Sigmoid colon (tissue), 4 donors: Measurements from ENCODE around the gene SLC35E4.

Source experiments
- EP300 ChIP-seq, 4 donors: sonication (generic); formaldehyde crosslinking; IDR thresholded peaks; one replicate each; pipeline ENCODE4 v1.6.1; 2017; ENCODE audit warnings: antibody characterized with exemption in 4 of 4
- TF ChIP-seq, protein P1 (sequence below), 4 experiments: fragments of 450-650 bp in 3 of 4; fragments of 200-600 bp in 1 of 4; IDR thresholded peaks; one replicate each; pipeline ENCODE4 v1.5.1; 2016 to 2019; ENCODE audit warnings: antibody characterized with exemption in 4 of 4, mild to moderate bottlenecking in 3 of 4, moderate library complexity in 2 of 4

DNA sequence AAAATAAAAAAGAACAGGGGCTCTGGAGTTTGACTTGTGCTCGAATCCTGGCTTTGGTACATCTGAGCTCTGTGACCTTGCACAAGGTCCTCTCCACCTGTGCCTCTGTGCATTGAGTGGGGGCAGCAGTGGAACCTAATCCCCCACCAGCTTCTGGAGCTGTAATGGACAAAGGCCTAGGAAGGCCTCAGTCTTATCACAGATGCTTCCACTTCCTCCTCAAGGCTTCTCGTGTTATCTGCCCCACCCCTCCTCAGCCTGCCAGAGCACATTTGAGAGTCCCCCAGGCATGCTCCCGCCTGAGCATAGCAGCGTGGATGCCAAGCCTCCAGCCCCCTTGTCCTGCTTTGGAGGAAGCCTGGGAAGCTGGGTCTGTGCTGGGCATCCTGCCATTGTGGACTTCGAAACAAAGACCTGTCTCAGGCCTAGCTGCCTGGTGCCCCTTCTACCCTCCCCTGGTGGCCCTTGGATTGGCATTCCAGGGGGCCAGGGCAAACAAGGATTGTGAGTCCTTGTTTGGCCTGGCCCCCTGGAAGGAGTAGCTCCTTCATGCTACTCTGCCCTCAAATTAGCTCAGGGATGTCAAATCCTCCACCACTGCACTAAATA lies 15.0 kb downstream of the SLC35E4 start:
- TF ChIP-seq EP300 (IDR thresholded peaks at IDR 0.05): no peak
- TF ChIP-seq, protein P1, sequence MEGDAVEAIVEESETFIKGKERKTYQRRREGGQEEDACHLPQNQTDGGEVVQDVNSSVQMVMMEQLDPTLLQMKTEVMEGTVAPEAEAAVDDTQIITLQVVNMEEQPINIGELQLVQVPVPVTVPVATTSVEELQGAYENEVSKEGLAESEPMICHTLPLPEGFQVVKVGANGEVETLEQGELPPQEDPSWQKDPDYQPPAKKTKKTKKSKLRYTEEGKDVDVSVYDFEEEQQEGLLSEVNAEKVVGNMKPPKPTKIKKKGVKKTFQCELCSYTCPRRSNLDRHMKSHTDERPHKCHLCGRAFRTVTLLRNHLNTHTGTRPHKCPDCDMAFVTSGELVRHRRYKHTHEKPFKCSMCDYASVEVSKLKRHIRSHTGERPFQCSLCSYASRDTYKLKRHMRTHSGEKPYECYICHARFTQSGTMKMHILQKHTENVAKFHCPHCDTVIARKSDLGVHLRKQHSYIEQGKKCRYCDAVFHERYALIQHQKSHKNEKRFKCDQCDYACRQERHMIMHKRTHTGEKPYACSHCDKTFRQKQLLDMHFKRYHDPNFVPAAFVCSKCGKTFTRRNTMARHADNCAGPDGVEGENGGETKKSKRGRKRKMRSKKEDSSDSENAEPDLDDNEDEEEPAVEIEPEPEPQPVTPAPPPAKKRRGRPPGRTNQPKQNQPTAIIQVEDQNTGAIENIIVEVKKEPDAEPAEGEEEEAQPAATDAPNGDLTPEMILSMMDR (IDR thresholded peaks at IDR 0.05): no peak
